Liver (tissue), 9 donors: ENCODE results near the gene POLA1. TPM values are rescaled to one million over a fixed set of nuclear protein-coding genes. Genes with fewer than 3 reads are reported as not detected.

Experiments
- DNase-seq: peaks from one replicate; pipeline ENCODE4 v3.0.0-alpha.2; 2017; ENCODE audit warnings: low spot score
- H3K27ac ChIP-seq, 2 donors: one replicate each; pipeline ENCODE4 v1.7.0; 2013; ENCODE audit warnings: inconsistent platforms in 2 of 2, low read length in 2 of 2, control low read depth in 1 of 2, low read depth in 1 of 2, mild to moderate bottlenecking in 1 of 2
- H3K27me3 ChIP-seq, 4 donors: one replicate each; pipeline versions ENCODE4 v1.6.1 to v1.7.0; 2013; ENCODE audit warnings: low read length in 3 of 4, inconsistent platforms in 1 of 4, mild to moderate bottlenecking in 1 of 4, moderate library complexity in 1 of 4; ENCODE audit not compliant: control insufficient read depth in 4 of 4, insufficient read depth in 4 of 4
- H3K36me3 ChIP-seq, 4 donors: one replicate each; pipeline versions ENCODE4 v1.6.1 to v1.7.0; 2013; ENCODE audit warnings: low read length in 3 of 4, mild to moderate bottlenecking in 3 of 4, low read depth in 1 of 4, moderate library complexity in 1 of 4; ENCODE audit not compliant: control insufficient read depth in 4 of 4, insufficient read depth in 3 of 4
- H3K4me1 ChIP-seq, 4 donors: one replicate each; pipeline versions ENCODE4 v1.6.1 to v1.7.0; 2013; ENCODE audit warnings: low read length in 3 of 4, mild to moderate bottlenecking in 3 of 4, moderate library complexity in 1 of 4; ENCODE audit not compliant: control insufficient read depth in 4 of 4, insufficient read depth in 4 of 4
- H3K4me3 ChIP-seq, 3 donors: one replicate each; pipeline versions ENCODE4 v1.6.1 to v1.7.0; 2013; ENCODE audit warnings: low read length in 3 of 3, control low read depth in 1 of 3, low read depth in 1 of 3, mild to moderate bottlenecking in 1 of 3
- H3K9ac ChIP-seq, 2 donors: one replicate each; pipeline ENCODE4 v1.7.0; 2013; ENCODE audit warnings: low read length in 2 of 2, mild to moderate bottlenecking in 2 of 2, moderate library complexity in 2 of 2, control low read depth in 1 of 2, low read depth in 1 of 2
- H3K9me3 ChIP-seq, 4 donors: one replicate each; pipeline versions ENCODE4 v1.6.1 to v1.7.0; 2013; ENCODE audit warnings: low read length in 3 of 4; ENCODE audit not compliant: control insufficient read depth in 4 of 4
- ATF3 ChIP-seq: IDR thresholded peaks from 2 replicates; pipeline ENCODE4 v1.6.1; 2016; ENCODE audit warnings: antibody characterized with exemption
- CTCF ChIP-seq: fragments of 150-350 bp; IDR thresholded peaks from 2 replicates; pipeline ENCODE4 v1.5.1; 2017; ENCODE audit warnings: improper control_type of control experiment, low read depth, low read length; ENCODE audit not compliant: missing input control
- EGR1 ChIP-seq, 2 donors: IDR thresholded peaks; 2 replicates each; pipeline ENCODE4 v1.6.1; 2016 to 2018; ENCODE audit warnings: antibody characterized with exemption in 2 of 2, low read depth in 2 of 2
- FOXA1 ChIP-seq: IDR thresholded peaks from 2 replicates; pipeline ENCODE4 v1.6.1; 2016; ENCODE audit warnings: antibody characterized with exemption
- FOXA2 ChIP-seq: IDR thresholded peaks from 2 replicates; pipeline ENCODE4 v1.6.1; 2016; ENCODE audit warnings: antibody characterized with exemption
- GABPA ChIP-seq, 2 donors: IDR thresholded peaks in 1 of 2; conservative IDR thresholded peaks in 1 of 2; 2 replicates each; pipeline ENCODE4 v1.6.1; 2016; ENCODE audit warnings: antibody characterized with exemption in 2 of 2, mild to moderate bottlenecking in 1 of 2, moderate library complexity in 1 of 2
- HNF4A ChIP-seq, 2 donors: conservative IDR thresholded peaks; 2 replicates each; pipeline ENCODE4 v1.6.1; 2016; ENCODE audit warnings: antibody characterized with exemption in 2 of 2, mild to moderate bottlenecking in 2 of 2
- HNF4G ChIP-seq: IDR thresholded peaks from 2 replicates; pipeline ENCODE4 v1.6.1; 2016; ENCODE audit warnings: antibody characterized with exemption
- JUND ChIP-seq, 2 donors: IDR thresholded peaks; 2 replicates each; pipeline ENCODE4 v1.6.1; 2016; ENCODE audit warnings: antibody characterized with exemption in 2 of 2
- MAX ChIP-seq: IDR thresholded peaks from 2 replicates; pipeline ENCODE4 v1.6.1; 2016; ENCODE audit warnings: antibody characterized with exemption
- NR2F2 ChIP-seq: IDR thresholded peaks from 2 replicates; pipeline ENCODE4 v1.6.1; 2016; ENCODE audit warnings: antibody characterized with exemption
- RAD21 ChIP-seq, 2 donors: IDR thresholded peaks; 2 replicates each; pipeline ENCODE4 v1.6.1; 2016; ENCODE audit warnings: antibody characterized with exemption in 2 of 2, mild to moderate bottlenecking in 2 of 2
- REST ChIP-seq: IDR thresholded peaks from 2 replicates; pipeline ENCODE4 v1.6.1; 2016; ENCODE audit warnings: antibody characterized with exemption, mild to moderate bottlenecking
- RXRA ChIP-seq, 2 donors: IDR thresholded peaks; 2 replicates each; pipeline ENCODE4 v1.6.1; 2017 to 2018; ENCODE audit warnings: antibody characterized with exemption in 2 of 2, mild to moderate bottlenecking in 1 of 2
- SP1 ChIP-seq: IDR thresholded peaks from 2 replicates; pipeline ENCODE4 v1.6.1; 2018; ENCODE audit warnings: antibody characterized with exemption, mild to moderate bottlenecking
- TAF1 ChIP-seq: conservative IDR thresholded peaks from 2 replicates; pipeline ENCODE4 v1.6.1; 2016; ENCODE audit warnings: antibody characterized with exemption, mild to moderate bottlenecking
- YY1 ChIP-seq: IDR thresholded peaks from 2 replicates; pipeline ENCODE4 v1.6.1; 2016; ENCODE audit warnings: antibody characterized with exemption, mild to moderate bottlenecking
- WGBS: extraction: QIAGEN DNeasy Blood & Tissue Kit; methylation state at CpG from one replicate; pipeline ENCODE4 v1.1.7; 2013; 5-methylcytosine and 5-hydroxymethylcytosine counted together
- polyA plus RNA-seq, 2 donors: library from polyadenylated mRNA; stranded (reverse) in 1 of 2; unstranded in 1 of 2; fragments of 200-250 nt in 1 of 2; fragments of >200 nt in 1 of 2; fragmentation: Nextera tagmentation in 1 of 2; extraction: Ambion mirVana in 1 of 2; gene quantifications; one replicate each; pipeline versions ENCODE4 v1.2.1 to v1.2.3, GENCODE V29; 2013 to 2015
- total RNA-seq, 2 donors: library from RNA; depleted of rRNA; stranded (reverse); fragments of >200 nt; gene quantifications; one replicate each; pipeline ENCODE4 v1.2.3, GENCODE V29; 2014
- donor health status: healthy.
- donor health status: healthy.
- donor health status: healthy.
- donor health status: healthy.
- donor health status: healthy.

The POLA1 gene
- total and polyA plus RNA-seq, 4 donors, result 0.93 to 12.7 (median 4.3) TPM

GRCh38 chrX:24763989-24764388 is 70.3 kb downstream of the POLA1 start:
- H3K4me3 ChIP-seq, result no peak overlapping the region
- no peaks in the 10 kb centered on the region for H3K4me1 ChIP-seq
- no peak for DNase-seq
- no peaks in the 10 kb centered on the region for H3K27me3 ChIP-seq
- H3K27ac ChIP-seq, result no peak overlapping the region
- 92% methylated on average over 3 of the region's 3 CpGs for WGBS
- no peaks in the 10 kb centered on the region for H3K9me3 ChIP-seq
- no peak overlapping the region for H3K9ac ChIP-seq
- TF ChIP-seq HNF4A (conservative IDR thresholded peaks at IDR 0.05) (no peak), JUND (IDR thresholded peaks at IDR 0.05) (no peak), MAX (no peak), SP1 (no peak), NR2F2 (no peak), EGR1 (IDR thresholded peaks at IDR 0.05; ENCODE audit: low read depth in 2 of 2) (no peak), REST (no peak), YY1 (no peak), FOXA1 (no peak), CTCF (no peak), HNF4G (no peak), RXRA (IDR thresholded peaks at IDR 0.05) (no peak), TAF1 (no peak), FOXA2 (no peak)
- peaks cover 0 to 1% (median 0%) of the 10 kb centered on the region in 4 donors for H3K36me3 ChIP-seq

GRCh38 chrX:24767557-24767956 is 73.8 kb downstream of the POLA1 start:
- Histone ChIP-seq H3K9ac (no peak overlapping the region), H3K27me3 (no peaks in the 10 kb centered on the region), H3K4me3 (no peak overlapping the region), H3K9me3 (no peaks in the 10 kb centered on the region), H3K36me3 (no peaks in the 10 kb centered on the region), H3K27ac (no peak overlapping the region), H3K4me1 (no peaks in the 10 kb centered on the region)
- no peak for DNase-seq
- WGBS, result 98% methylated on average over 1 of the region's 1 CpG
- TF ChIP-seq YY1 (no peak), EGR1 (IDR thresholded peaks at IDR 0.05; ENCODE audit: low read depth in 2 of 2) (no peak), ATF3 (no peak), RAD21 (IDR thresholded peaks at IDR 0.05) (no peak), GABPA (IDR thresholded peaks at IDR 0.05 in 1 of 2, conservative IDR thresholded peaks at IDR 0.05 in 1 of 2) (no peak), RXRA (IDR thresholded peaks at IDR 0.05) (no peak), HNF4G (no peak), REST (no peak)
